HepG2 (cell line): Measurements from ENCODE around the gene MFSD6. TPM values are rescaled to one million over a fixed set of nuclear protein-coding genes. Genes with fewer than 3 reads are reported as not detected.

Source experiments
- CHD4 ChIP-seq: fragments of 200-600 bp; sonication (generic); IDR thresholded peaks from 2 replicates; pipeline ENCODE4 v1.7.0; 2017; ENCODE audit warnings: mild to moderate bottlenecking, low read length, borderline replicate concordance
- JARID2 ChIP-seq: sonication (generic); formaldehyde crosslinking; IDR thresholded peaks from 2 replicates; pipeline ENCODE4 v1.8.1; 2023; ENCODE audit warnings: missing genetic modification reagents, inconsistent platforms; ENCODE audit not compliant: insufficient replicate concordance
- KDM1A ChIP-seq: IDR thresholded peaks from 2 replicates; pipeline ENCODE4 v1.6.1; 2016; ENCODE audit warnings: missing compliant biosample characterization
- KDM3A ChIP-seq: IDR thresholded peaks from 2 replicates; pipeline ENCODE4 v1.6.1; 2018; ENCODE audit warnings: low read depth, missing compliant biosample characterization
- KLF9 ChIP-seq: IDR thresholded peaks from 2 replicates; pipeline ENCODE4 v1.6.1; 2016; ENCODE audit warnings: low read depth
- MATR3 ChIP-seq: sonication (generic); formaldehyde crosslinking; IDR thresholded peaks from 2 replicates; pipeline ENCODE4 v1.4.0; 2020; ENCODE audit warnings: missing genetic modification reagents
- MED13 ChIP-seq: sonication (generic); formaldehyde crosslinking; IDR thresholded peaks from 2 replicates; pipeline ENCODE4 v1.5.0; 2020; ENCODE audit warnings: missing genetic modification reagents
- MLLT10 ChIP-seq: sonication (generic); formaldehyde crosslinking; IDR thresholded peaks from 2 replicates; pipeline ENCODE4 v1.4.0; 2020; ENCODE audit warnings: missing genetic modification reagents
- MTF2 ChIP-seq: sonication (generic); formaldehyde crosslinking; IDR thresholded peaks from 2 replicates; pipeline ENCODE4 v1.5.0; 2020; ENCODE audit warnings: missing genetic modification reagents, borderline replicate concordance
- PHF20 ChIP-seq: sonication (generic); formaldehyde crosslinking; IDR thresholded peaks from 2 replicates; pipeline ENCODE4 v1.5.0; 2020; ENCODE audit warnings: mild to moderate bottlenecking, missing genetic modification reagents
- PRDM15 ChIP-seq: sonication (generic); formaldehyde crosslinking; IDR thresholded peaks from 2 replicates; pipeline ENCODE4 v1.4.0; 2020; ENCODE audit warnings: missing genetic modification reagents
- RARG ChIP-seq: sonication (generic); formaldehyde crosslinking; IDR thresholded peaks from 2 replicates; pipeline ENCODE4 v1.4.0; 2020; ENCODE audit warnings: low read depth, mild to moderate bottlenecking, missing genetic modification reagents
- XRCC5 ChIP-seq: fragments of 200-400 bp; formaldehyde crosslinking; optimal IDR thresholded peaks from 2 replicates; pipeline ENCODE3; 2017; ENCODE audit warnings: mild to moderate bottlenecking, low read length
- ZBTB25 ChIP-seq: IDR thresholded peaks from 2 replicates; pipeline ENCODE4 v1.6.1; 2018; ENCODE audit warnings: missing genetic modification reagents
- ZBTB49 ChIP-seq: sonication (generic); formaldehyde crosslinking; IDR thresholded peaks from 2 replicates; pipeline ENCODE4 v1.4.0; 2020; ENCODE audit warnings: missing genetic modification reagents, borderline replicate concordance
- ZNF180 ChIP-seq: sonication (generic); formaldehyde crosslinking; IDR thresholded peaks from 2 replicates; pipeline ENCODE4 v1.4.0; 2020; ENCODE audit warnings: low read depth, missing genetic modification reagents, borderline replicate concordance
- ZNF225 ChIP-seq: sonication (generic); formaldehyde crosslinking; IDR thresholded peaks from 2 replicates; pipeline ENCODE4 v1.4.0; 2020; ENCODE audit warnings: mild to moderate bottlenecking, missing genetic modification reagents
- ZNF382 ChIP-seq: sonication (generic); formaldehyde crosslinking; IDR thresholded peaks from 2 replicates; pipeline ENCODE4 v1.5.0; 2020; ENCODE audit warnings: missing genetic modification reagents, mild to moderate bottlenecking, borderline replicate concordance
- ZNF446 ChIP-seq: sonication (generic); formaldehyde crosslinking; IDR thresholded peaks from 2 replicates; pipeline ENCODE4 v1.5.0; 2020; ENCODE audit warnings: mild to moderate bottlenecking, missing genetic modification reagents
- ZNF577 ChIP-seq: sonication (generic); formaldehyde crosslinking; IDR thresholded peaks from 2 replicates; pipeline ENCODE4 v1.4.0; 2020; ENCODE audit warnings: mild to moderate bottlenecking, low read depth, missing genetic modification reagents, borderline replicate concordance
- polyA plus RNA-seq, 8 experiments: library from polyadenylated mRNA; depleted of rRNA in 3 of 8; stranded (reverse) in 7 of 8; unstranded in 1 of 8; fragments of >200 nt; fragmentation: Illumina TruSeq in 4 of 8; extraction: Trizol in 4 of 8; gene quantifications; 2 replicates each; pipeline versions ENCODE4 v1.2.1 to v1.2.3, GENCODE V29; 2011 to 2016; ENCODE audit warnings: low read depth in 4 of 8, missing spikeins in 1 of 8, mixed read lengths in 1 of 8; ENCODE audit not compliant: insufficient read depth in 1 of 8
- total RNA-seq, 5 experiments: library from RNA; depleted of rRNA; stranded (reverse); fragments of >200 nt; fragmentation: Illumina TruSeq; extraction: Trizol; gene quantifications; 2 replicates each; pipeline ENCODE4 v1.2.3, GENCODE V29; 2016; ENCODE audit warnings: low read depth in 1 of 5
- TF ChIP-seq, protein P1 (sequence below): sonication (generic); formaldehyde crosslinking; conservative IDR thresholded peaks from 2 replicates; pipeline ENCODE4 v1.4.0; 2020; ENCODE audit warnings: missing genetic modification reagents
- TF ChIP-seq, protein P2 (sequence below): IDR thresholded peaks from 2 replicates; pipeline ENCODE4 v1.6.1; 2016; ENCODE audit warnings: missing genetic modification reagents, missing compliant biosample characterization

Gene MFSD6
- total and polyA plus RNA-seq, 2 of the 13 experiments (the other 11 are each of a cell fraction or from before 2014, with no cell fraction given), result 0.92 to 1.4 TPM

GRCh38 chr2:190533968-190534309 is 125.8 kb downstream of the MFSD6 start (continued):
- TF ChIP-seq, protein P1, sequence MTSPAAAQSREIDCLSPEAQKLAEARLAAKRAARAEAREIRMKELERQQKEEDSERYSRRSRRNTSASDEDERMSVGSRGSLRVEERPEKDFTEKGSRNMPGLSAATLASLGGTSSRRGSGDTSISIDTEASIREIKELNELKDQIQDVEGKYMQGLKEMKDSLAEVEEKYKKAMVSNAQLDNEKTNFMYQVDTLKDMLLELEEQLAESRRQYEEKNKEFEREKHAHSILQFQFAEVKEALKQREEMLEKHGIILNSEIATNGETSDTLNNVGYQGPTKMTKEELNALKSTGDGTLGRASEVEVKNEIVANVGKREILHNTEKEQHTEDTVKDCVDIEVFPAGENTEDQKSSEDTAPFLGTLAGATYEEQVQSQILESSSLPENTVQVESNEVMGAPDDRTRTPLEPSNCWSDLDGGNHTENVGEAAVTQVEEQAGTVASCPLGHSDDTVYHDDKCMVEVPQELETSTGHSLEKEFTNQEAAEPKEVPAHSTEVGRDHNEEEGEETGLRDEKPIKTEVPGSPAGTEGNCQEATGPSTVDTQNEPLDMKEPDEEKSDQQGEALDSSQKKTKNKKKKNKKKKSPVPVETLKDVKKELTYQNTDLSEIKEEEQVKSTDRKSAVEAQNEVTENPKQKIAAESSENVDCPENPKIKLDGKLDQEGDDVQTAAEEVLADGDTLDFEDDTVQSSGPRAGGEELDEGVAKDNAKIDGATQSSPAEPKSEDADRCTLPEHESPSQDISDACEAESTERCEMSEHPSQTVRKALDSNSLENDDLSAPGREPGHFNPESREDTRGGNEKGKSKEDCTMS (CRISPR knock-in tag), result no peak
- TF ChIP-seq MLLT10 (no peak), KLF9 (CRISPR knock-in tag) (no peak), ZNF180 (CRISPR knock-in tag) (no peak), ZBTB49 (CRISPR knock-in tag) (no peak), KDM1A (CRISPR knock-in tag) (peak; percentile 81), MED13 (CRISPR knock-in tag) (no peak; the same call in 1 of the 2 replicates), MATR3 (CRISPR knock-in tag) (no peak), PHF20 (no peak; the same call in 1 of the 2 replicates), ZNF225 (CRISPR knock-in tag) (no peak; the same call in 1 of the 2 replicates), ZBTB25 (CRISPR knock-in tag) (no peak), CHD4 (no peak; the same call in 1 of the 2 replicates), KDM3A (CRISPR knock-in tag) (no peak; the same call in 1 of the 2 replicates), PRDM15 (no peak), JARID2 (CRISPR knock-in tag) (no peak), XRCC5 (no peak), MTF2 (CRISPR knock-in tag) (no peak), ZNF577 (CRISPR knock-in tag) (no peak), ZNF446 (CRISPR knock-in tag) (no peak), ZNF382 (CRISPR knock-in tag) (no peak), RARG (CRISPR knock-in tag) (no peak)
- TF ChIP-seq, protein P2, sequence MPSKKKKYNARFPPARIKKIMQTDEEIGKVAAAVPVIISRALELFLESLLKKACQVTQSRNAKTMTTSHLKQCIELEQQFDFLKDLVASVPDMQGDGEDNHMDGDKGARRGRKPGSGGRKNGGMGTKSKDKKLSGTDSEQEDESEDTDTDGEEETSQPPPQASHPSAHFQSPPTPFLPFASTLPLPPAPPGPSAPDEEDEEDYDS (CRISPR knock-in tag), result no peak; the same call in 1 of the 2 replicates
